SK-N-SH (cell line): ENCODE data around the gene ZNF19. TPM values are rescaled to one million over a fixed set of nuclear protein-coding genes. Genes with fewer than 3 reads are reported as not detected.

ENCODE experiments used
- CTCF ChIA-PET: fragments of 300-600, 350-600 bp; formaldehyde crosslinking; extraction: SDS; loops from one replicate; lab custom pipeline; 2021; lab: Yijun Ruan, JAX
- POLR2A ChIA-PET: fragments of 350-600 bp; sonication (Branson Sonifier 250); formaldehyde crosslinking; extraction: SDS; loops from one replicate; lab custom pipeline; 2020; ENCODE audit warnings: antibody characterized with exemption, inconsistent platforms; lab: Yijun Ruan, JAX
- DNase-seq: peaks from one replicate; pipeline ENCODE4 v3.0.0; 2012
- H2AFZ ChIP-seq: fragments of 200-600 bp; sonication (generic); 2 replicates; pipeline ENCODE4 v1.8.1; 2016; ENCODE audit warnings: antibody characterized with exemption, mild to moderate bottlenecking, low read depth
- H3F3A ChIP-seq: fragments of 200-600 bp; sonication (generic); replicated peaks from 2 replicates; pipeline ENCODE3; 2016; ENCODE audit warnings: antibody characterized with exemption, mild to moderate bottlenecking; ENCODE audit not compliant: insufficient read depth
- H3K27ac ChIP-seq, 2 experiments: fragments of 200-500 bp in 1 of 2; fragments of 200-600 bp in 1 of 2; sonication (Bioruptor generic) in 1 of 2; sonication (generic), shearing (Covaris generic) in 1 of 2; 2 replicates each; pipeline versions ENCODE4 v1.5.1 to v1.6.1; 2014 to 2016; ENCODE audit warnings: low read depth in 2 of 2, inconsistent platforms in 1 of 2, low read length in 1 of 2, mild to moderate bottlenecking in 1 of 2, mixed read lengths in 1 of 2
- H3K27me3 ChIP-seq: fragments of 200-600 bp; sonication (generic), shearing (Covaris generic); 2 replicates; pipeline ENCODE4 v1.6.1; 2016; ENCODE audit warnings: mixed run types; ENCODE audit not compliant: insufficient read depth
- H3K36me3 ChIP-seq, 2 experiments: fragments of 200-500 bp in 1 of 2; fragments of 200-600 bp in 1 of 2; sonication (Bioruptor generic) in 1 of 2; sonication (generic) in 1 of 2; replicated peaks in 1 of 2; 2 replicates each; pipeline versions ENCODE3 to v1.5.1; 2014 to 2016; ENCODE audit warnings: low read length in 1 of 2, mild to moderate bottlenecking in 1 of 2; ENCODE audit not compliant: insufficient read depth in 2 of 2, control insufficient read depth in 1 of 2
- H3K4me1 ChIP-seq, 2 experiments: fragments of 200-500 bp in 1 of 2; fragments of 200-600 bp in 1 of 2; sonication (Bioruptor generic) in 1 of 2; sonication (generic), shearing (Covaris generic) in 1 of 2; 2 replicates each; pipeline versions ENCODE4 v1.5.1 to v1.6.1; 2014 to 2016; ENCODE audit warnings: low read depth in 1 of 2, low read length in 1 of 2, mixed run types in 1 of 2; ENCODE audit not compliant: insufficient read depth in 2 of 2, control insufficient read depth in 1 of 2
- H3K4me2 ChIP-seq: fragments of 200-600 bp; sonication (generic), shearing (Covaris generic); 2 replicates; pipeline ENCODE4 v1.6.1; 2017; ENCODE audit warnings: mixed run types
- H3K4me3 ChIP-seq, 2 experiments: fragments of 200-500 bp in 1 of 2; fragments of 200-600 bp in 1 of 2; sonication (Bioruptor generic) in 1 of 2; sonication (generic), shearing (Covaris generic) in 1 of 2; 2 replicates each; pipeline versions ENCODE4 v1.5.1 to v1.8.1; 2014 to 2016; ENCODE audit warnings: low read depth in 2 of 2, inconsistent platforms in 1 of 2, low read length in 1 of 2, mild to moderate bottlenecking in 1 of 2, mixed read lengths in 1 of 2, moderate library complexity in 1 of 2
- H3K79me2 ChIP-seq: fragments of 200-600 bp; sonication (generic); 2 replicates; pipeline ENCODE4 v1.8.1; 2017; ENCODE audit warnings: mild to moderate bottlenecking; ENCODE audit not compliant: insufficient read depth
- H3K9ac ChIP-seq: fragments of 200-600 bp; sonication (generic); 2 replicates; pipeline ENCODE4 v1.6.1; 2017; ENCODE audit warnings: mixed run types
- H3K9me2 ChIP-seq: fragments of 200-600 bp; sonication (generic); 2 replicates; pipeline ENCODE4 v1.6.1; 2017; ENCODE audit warnings: mixed run types
- H3K9me3 ChIP-seq: fragments of 200-600 bp; sonication (generic); 2 replicates; pipeline ENCODE4 v1.6.1; 2017; ENCODE audit warnings: mixed run types, mild to moderate bottlenecking, moderate library complexity
- H4K20me1 ChIP-seq: fragments of 200-600 bp; sonication (generic); 2 replicates; pipeline ENCODE4 v1.6.1; 2017; ENCODE audit warnings: mild to moderate bottlenecking, mixed run types; ENCODE audit not compliant: insufficient read depth
- CHD2 ChIP-seq: fragments of 150-350 bp; IDR thresholded peaks from 2 replicates; pipeline ENCODE4 v1.6.1; 2018; ENCODE audit warnings: low read length; ENCODE audit not compliant: partially characterized antibody
- CTCF ChIP-seq: fragments of 200-600 bp; sonication (generic); IDR thresholded peaks from 2 replicates; pipeline ENCODE4 v1.6.1; 2017; ENCODE audit warnings: antibody characterized with exemption, mild to moderate bottlenecking, moderate library complexity
- EZH2phosphoT487 ChIP-seq: fragments of 200-600 bp; sonication (generic); IDR thresholded peaks from 2 replicates; pipeline ENCODE4 v1.6.1; 2017; ENCODE audit warnings: low read depth, mixed run types, mild to moderate bottlenecking, antibody characterized with exemption, moderate library complexity, borderline replicate concordance
- FOXM1 ChIP-seq: IDR thresholded peaks from 2 replicates; pipeline ENCODE4 v1.4.0; 2012; ENCODE audit warnings: low read depth, mild to moderate bottlenecking
- GABPA ChIP-seq: IDR thresholded peaks from 2 replicates; pipeline ENCODE4 v1.4.0; 2012; ENCODE audit warnings: low read depth, mild to moderate bottlenecking
- GATA2 ChIP-seq: sonication (generic); formaldehyde crosslinking; IDR thresholded peaks from 2 replicates; pipeline ENCODE4 v1.5.0; 2020; ENCODE audit warnings: mild to moderate bottlenecking, missing genetic modification reagents
- IRF3 ChIP-seq: fragments of 150-350 bp; IDR thresholded peaks from 2 replicates; pipeline ENCODE4 v1.6.1; 2016; ENCODE audit warnings: mild to moderate bottlenecking, low read depth, low read length
- JUND ChIP-seq: IDR thresholded peaks from 2 replicates; pipeline ENCODE4 v1.4.0; 2012
- MAX ChIP-seq: IDR thresholded peaks from 2 replicates; pipeline ENCODE4 v1.4.0; 2012; ENCODE audit warnings: low read depth
- MEF2A ChIP-seq: IDR thresholded peaks from 2 replicates; pipeline ENCODE4 v1.4.0; 2012; ENCODE audit warnings: low read depth, borderline replicate concordance
- NRF1 ChIP-seq: IDR thresholded peaks from 2 replicates; pipeline ENCODE4 v1.6.1; 2012; ENCODE audit warnings: low read depth, mild to moderate bottlenecking, low read length
- RAD21 ChIP-seq: IDR thresholded peaks from 2 replicates; pipeline ENCODE4 v1.6.1; 2012; ENCODE audit warnings: mild to moderate bottlenecking, low read length
- RCOR1 ChIP-seq: fragments of 150-350 bp; IDR thresholded peaks from 2 replicates; pipeline ENCODE4 v1.6.1; 2017; ENCODE audit warnings: antibody characterized with exemption, low read length
- REST ChIP-seq: IDR thresholded peaks from 2 replicates; pipeline ENCODE4 v1.6.1; 2012; ENCODE audit warnings: mild to moderate bottlenecking, low read depth, low read length, moderate library complexity
- RFX5 ChIP-seq: IDR thresholded peaks from 2 replicates; pipeline ENCODE4 v1.6.1; 2012; ENCODE audit warnings: mild to moderate bottlenecking, improper control_type of control experiment, low read length
- TCF12 ChIP-seq: IDR thresholded peaks from 2 replicates; pipeline ENCODE4 v1.4.0; 2012
- USF2 ChIP-seq: fragments of 150-350 bp; IDR thresholded peaks from 2 replicates; pipeline ENCODE4 v1.6.1; 2017; ENCODE audit warnings: antibody characterized with exemption, low read length, low read depth, borderline replicate concordance
- ZBTB33 ChIP-seq: IDR thresholded peaks from 2 replicates; pipeline ENCODE4 v1.4.0; 2012; ENCODE audit warnings: low read depth, borderline replicate concordance
- WGBS: methylation state at CpG from one replicate; pipeline ENCODE4 v1.1.6; 2017; ENCODE audit warnings: low lambda C conversion rate; 5-methylcytosine and 5-hydroxymethylcytosine counted together
- polyA plus RNA-seq, 3 experiments: library from polyadenylated mRNA; depleted of rRNA; stranded (reverse); fragments of >200 nt; gene quantifications; 2 replicates each; pipeline ENCODE4 v1.2.3, GENCODE V29; 2012

ZNF19 gene
- polyA plus RNA-seq, 1 of the 3 experiments (the other 2 are of a cell fraction) = 1.4 TPM

GRCh38 chr16:71436473-71436872 is 52.7 kb downstream of the ZNF19 start (continued):
- TF ChIP-seq REST (no peak), RCOR1 (no peak)

- H3K79me2 ChIP-seq = no peaks in the 10 kb centered on the region
- no peak for DNase-seq
- ChIA-PET POLR2A (no interaction called here), CTCF (interaction anchor here (1.1 to 4.4 kb wide), 3 partner anchors 21 to 178 kb away, joined by 3 to 25 read pairs (median 7); no protein-coding TSS in a partner anchor)
- H3K4me3 ChIP-seq = no peak overlapping the region
- H3K9me3 ChIP-seq = no peaks in the 10 kb centered on the region; the same call in 1 of the 2 replicates
- H3K27ac ChIP-seq = no peak overlapping the region
- H3K36me3 ChIP-seq = no peaks in the 10 kb centered on the region
- H3F3A ChIP-seq = no peaks in the 10 kb centered on the region
- H2AFZ ChIP-seq = no peak overlapping the region
- WGBS = 0% methylated on average over 4 of the region's 6 CpGs
- H3K9ac ChIP-seq = no peak overlapping the region
- no peaks in the 10 kb centered on the region for H3K9me2 ChIP-seq
- no peaks in the 10 kb centered on the region for H3K4me1 ChIP-seq
- no peaks in the 10 kb centered on the region; the same call in 1 of the 2 replicates for H3K27me3 ChIP-seq
- H4K20me1 ChIP-seq = no peaks in the 10 kb centered on the region
- H3K4me2 ChIP-seq = no peak overlapping the region
- TF ChIP-seq RFX5 (no peak), USF2 (no peak), MEF2A (no peak), MAX (no peak), FOXM1 (no peak), TCF12 (no peak), JUND (no peak), NRF1 (no peak), CHD2 (no peak), GATA2 (no peak), EZH2phosphoT487 (no peak), REST (no peak), GABPA (no peak), ZBTB33 (no peak), IRF3 (no peak), CTCF (no peak), RAD21 (no peak)
These were observed 56.2 kb downstream of the ZNF19 start for GRCh38 chr16:71432906-71433305.
